Spleen (tissue), 7 donors: ENCODE results near the gene KLC3.
"Not testable (repeated sequence)": the region's sequence is repeated elsewhere in the genome, so short reads cannot be mapped to it uniquely, and the experiment has no call there.

ENCODE experiments used
- POLR2A ChIP-seq, 3 donors: fragments of 450-650 bp; IDR thresholded peaks; one replicate each; pipeline ENCODE4 v1.5.1; 2017; ENCODE audit warnings: antibody characterized with exemption in 3 of 3, mild to moderate bottlenecking in 1 of 3
- TF ChIP-seq, protein P1 (sequence below), 11 experiments: fragments of 200-600 bp in 7 of 11; fragments of 450-650 bp in 4 of 11; sonication (generic) in 4 of 11; IDR thresholded peaks in 8 of 11; conservative IDR thresholded peaks in 3 of 11; 1 replicate in 7 of 11; 2 replicates in 4 of 11; pipeline versions ENCODE4 v1.4.0 to v1.8.0; 2016 to 2021; ENCODE audit warnings: antibody characterized with exemption in 11 of 11, inconsistent platforms in 4 of 11, mild to moderate bottlenecking in 1 of 11
- donor health status: DM: no; HTN: no; CAD: no; lungs with moderate emphysema.
- donor health status: DM: no; HTN: no; CAD: no.
- donor health status: DM: no; HTN: no; CAD: no.

GRCh38 chr19:45309322-45309721, 31.2 kb upstream of the KLC3 start:
- TF ChIP-seq, protein P1, sequence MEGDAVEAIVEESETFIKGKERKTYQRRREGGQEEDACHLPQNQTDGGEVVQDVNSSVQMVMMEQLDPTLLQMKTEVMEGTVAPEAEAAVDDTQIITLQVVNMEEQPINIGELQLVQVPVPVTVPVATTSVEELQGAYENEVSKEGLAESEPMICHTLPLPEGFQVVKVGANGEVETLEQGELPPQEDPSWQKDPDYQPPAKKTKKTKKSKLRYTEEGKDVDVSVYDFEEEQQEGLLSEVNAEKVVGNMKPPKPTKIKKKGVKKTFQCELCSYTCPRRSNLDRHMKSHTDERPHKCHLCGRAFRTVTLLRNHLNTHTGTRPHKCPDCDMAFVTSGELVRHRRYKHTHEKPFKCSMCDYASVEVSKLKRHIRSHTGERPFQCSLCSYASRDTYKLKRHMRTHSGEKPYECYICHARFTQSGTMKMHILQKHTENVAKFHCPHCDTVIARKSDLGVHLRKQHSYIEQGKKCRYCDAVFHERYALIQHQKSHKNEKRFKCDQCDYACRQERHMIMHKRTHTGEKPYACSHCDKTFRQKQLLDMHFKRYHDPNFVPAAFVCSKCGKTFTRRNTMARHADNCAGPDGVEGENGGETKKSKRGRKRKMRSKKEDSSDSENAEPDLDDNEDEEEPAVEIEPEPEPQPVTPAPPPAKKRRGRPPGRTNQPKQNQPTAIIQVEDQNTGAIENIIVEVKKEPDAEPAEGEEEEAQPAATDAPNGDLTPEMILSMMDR (IDR thresholded peaks at IDR 0.05 in 8 of 11, conservative IDR thresholded peaks at IDR 0.05 in 3 of 11) = not testable (repeated sequence)
- TF ChIP-seq POLR2A (IDR thresholded peaks at IDR 0.05) = not testable (repeated sequence)
